SK-N-SH treated with all-trans-retinoic acid at 6 μM for 48 hours (cell line): ENCODE measurements around the gene MRI1.

ENCODE experiments used
- ARNTL ChIP-seq: fragments of 450-650 bp; formaldehyde crosslinking; IDR thresholded peaks from 2 replicates; pipeline ENCODE4 v1.5.0; 2020; ENCODE audit warnings: low read depth, mild to moderate bottlenecking, moderate library complexity, borderline replicate concordance
- CREB5 ChIP-seq: fragments of 250-450 bp; sonication (Bioruptor Pico); IDR thresholded peaks from 2 replicates; pipeline ENCODE4 v1.5.1; 2020; ENCODE audit warnings: low read depth, mild to moderate bottlenecking, moderate library complexity
- CSDC2 ChIP-seq: fragments of 250-450 bp; sonication (Bioruptor Pico); IDR thresholded peaks from 2 replicates; pipeline ENCODE4 v1.5.0; 2020; ENCODE audit warnings: mild to moderate bottlenecking, moderate library complexity

- TF ChIP-seq ARNTL (no peak), CREB5 (CRISPR knock-in tag) (no peak), CSDC2 (CRISPR knock-in tag) (no peak)
Observed at GRCh38 chr19:13718733-13719132, 45.6 kb upstream of the MRI1 start.
